Measurements from ENCODE around the gene SYNGR1. TPM values are rescaled to one million over a fixed set of nuclear protein-coding genes. Genes with fewer than 3 reads are reported as not detected.
A peak's percentile ranks its signal among the peaks of the same experiment; 100 is the strongest.
"Not testable (repeated sequence)": the region's sequence is repeated elsewhere in the genome, so short reads cannot be mapped to it uniquely, and the experiment has no call there.

Gene SYNGR1
- total RNA-seq, 1 donor from 2014 or later: not detected

DNA sequence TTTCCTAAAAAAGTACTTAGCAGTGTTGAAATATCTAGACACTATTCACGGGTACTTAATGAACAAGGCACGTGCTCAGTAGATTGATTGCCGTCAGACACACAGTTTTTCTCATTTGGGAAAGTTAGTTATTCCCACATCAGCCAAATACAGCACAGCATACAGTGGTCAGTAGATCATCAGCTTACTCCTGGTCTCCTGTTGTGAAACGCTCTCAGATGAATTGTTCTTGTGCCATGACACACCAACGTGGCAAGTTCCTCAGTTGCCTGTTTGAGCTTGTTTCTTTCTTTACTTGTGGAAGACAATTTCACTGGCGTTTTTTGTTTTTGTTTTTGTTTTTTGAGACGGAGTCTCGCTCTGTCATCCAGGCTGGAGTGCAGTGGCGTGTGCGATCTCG is 58.4 kb downstream of the SYNGR1 start:
- no peaks in the 10 kb centered on the region for H3K9me3 Mint-ChIP-seq
- no peak for DNase-seq
- no peaks in the 10 kb centered on the region for H3K27me3 Mint-ChIP-seq
- H3K36me3 Mint-ChIP-seq (ENCODE audit: low read depth): peaks cover 29% of the 10 kb centered on the region
- intact Hi-C loops (cut with micrococcal nuclease): no loop called here
- no peak overlapping the region for H3K4me3 Mint-ChIP-seq
- H3K27ac Mint-ChIP-seq: no peak overlapping the region
- H3K4me1 Mint-ChIP-seq: peaks cover 43% of the 10 kb centered on the region

DNA sequence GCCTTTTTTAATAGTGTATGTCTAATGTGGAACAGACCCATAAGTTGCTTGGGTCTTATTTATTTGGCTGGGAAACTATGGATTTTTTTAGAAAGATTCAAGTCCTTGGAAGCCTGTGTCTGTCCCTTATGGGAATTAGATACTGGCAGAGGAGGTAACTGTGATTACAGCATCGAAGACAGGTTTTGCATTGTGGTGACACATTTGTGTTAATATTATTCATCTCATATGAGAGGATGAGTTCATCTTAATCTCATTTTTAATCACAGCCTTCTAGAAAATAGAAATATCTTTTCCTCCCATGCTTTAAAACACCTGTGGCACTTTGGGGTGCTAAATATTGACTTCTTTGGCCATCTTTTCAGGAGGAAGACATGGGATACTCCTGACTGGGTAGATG is 59.0 kb downstream of the SYNGR1 start:
- intact Hi-C loops (cut with micrococcal nuclease): no loop called here
- Mint-ChIP-seq H3K4me1 (peaks cover 49% of the 10 kb centered on the region), H3K4me3 (no peak overlapping the region), H3K9me3 (no peaks in the 10 kb centered on the region), H3K27me3 (no peaks in the 10 kb centered on the region), H3K36me3 (ENCODE audit: low read depth) (peaks cover 25% of the 10 kb centered on the region), H3K27ac (peak overlapping the region; percentile 11)
- DNase-seq: no peak

- no peak overlapping the region for H3K4me3 Mint-ChIP-seq
- no peak overlapping the region for H3K27ac Mint-ChIP-seq
- no peak for DNase-seq
- H3K36me3 Mint-ChIP-seq (ENCODE audit: low read depth): peaks cover 25% of the 10 kb centered on the region
- intact Hi-C loops (cut with micrococcal nuclease): no loop called here
- H3K27me3 Mint-ChIP-seq: no peaks in the 10 kb centered on the region
- peaks cover 53% of the 10 kb centered on the region for H3K4me1 Mint-ChIP-seq
- no peaks in the 10 kb centered on the region for H3K9me3 Mint-ChIP-seq
Measured at GRCh38 chr22:39409516-39410029, 59.8 kb downstream of the SYNGR1 start.

DNA sequence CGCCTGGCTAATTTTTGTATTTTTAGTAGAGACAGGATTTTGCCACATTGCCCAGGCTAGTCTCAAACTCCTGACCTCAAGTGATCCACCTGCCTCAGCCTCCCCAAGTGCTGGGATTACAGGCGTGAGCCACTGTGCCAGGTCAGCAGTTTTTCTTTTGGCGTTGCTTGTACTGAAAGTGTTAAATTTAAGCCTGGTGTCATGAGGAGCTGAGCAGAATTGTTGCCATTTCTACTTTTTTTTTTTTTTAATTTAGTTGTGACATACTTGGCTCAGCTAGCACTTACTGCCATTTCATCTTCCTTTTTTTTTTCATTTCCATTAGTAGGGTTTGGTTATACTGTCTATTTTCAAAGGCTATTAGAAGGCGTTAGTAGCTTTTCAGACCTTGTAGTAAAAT is 60.5 kb downstream of the SYNGR1 start:
- Mint-ChIP-seq H3K36me3 (ENCODE audit: low read depth) (peaks cover 21% of the 10 kb centered on the region), H3K27ac (no peak overlapping the region), H3K4me1 (peaks cover 50% of the 10 kb centered on the region), H3K4me3 (no peak overlapping the region), H3K27me3 (no peaks in the 10 kb centered on the region), H3K9me3 (no peaks in the 10 kb centered on the region)
- intact Hi-C loops (cut with micrococcal nuclease): no loop called here
- DNase-seq: no peak

DNA sequence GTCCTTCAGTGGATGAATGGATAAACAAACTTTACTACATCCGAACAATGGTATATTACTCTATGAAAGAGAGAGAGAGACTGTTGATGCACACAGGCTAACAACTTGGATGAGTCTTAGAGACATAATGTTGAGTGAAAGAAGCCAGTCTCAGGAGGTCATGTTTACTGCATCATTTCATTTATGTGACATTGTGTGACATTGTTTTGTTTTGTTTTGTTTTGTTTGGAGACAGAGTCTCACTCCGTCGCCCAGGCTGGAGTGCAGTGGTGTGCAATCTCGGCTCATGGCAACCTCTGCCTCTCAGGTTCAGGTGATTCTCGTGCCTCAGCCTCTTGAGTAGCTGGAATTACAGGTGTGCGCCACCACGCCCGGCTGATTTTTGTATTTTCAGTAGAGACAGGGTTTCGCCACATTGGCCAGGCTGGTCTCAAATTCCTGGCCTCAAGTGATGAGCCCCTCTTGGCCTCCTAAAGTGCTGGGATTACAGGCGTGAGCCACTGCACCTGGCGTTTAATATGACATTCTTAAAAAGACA is 62.1 kb downstream of the SYNGR1 start:
- Mint-ChIP-seq H3K27ac (peak overlapping the region; percentile 82), H3K36me3 (ENCODE audit: low read depth) (peaks cover 14% of the 10 kb centered on the region), H3K4me1 (peaks cover 45% of the 10 kb centered on the region), H3K4me3 (peak overlapping the region; percentile 65)
- not testable (repeated sequence) for DNase-seq, H3K27me3 Mint-ChIP-seq, H3K9me3 Mint-ChIP-seq
- intact Hi-C loops (cut with micrococcal nuclease): loop anchor here (1.0 kb wide), 1 partner anchor 13 kb away; the partner anchor contains the start of gene TAB1

DNA sequence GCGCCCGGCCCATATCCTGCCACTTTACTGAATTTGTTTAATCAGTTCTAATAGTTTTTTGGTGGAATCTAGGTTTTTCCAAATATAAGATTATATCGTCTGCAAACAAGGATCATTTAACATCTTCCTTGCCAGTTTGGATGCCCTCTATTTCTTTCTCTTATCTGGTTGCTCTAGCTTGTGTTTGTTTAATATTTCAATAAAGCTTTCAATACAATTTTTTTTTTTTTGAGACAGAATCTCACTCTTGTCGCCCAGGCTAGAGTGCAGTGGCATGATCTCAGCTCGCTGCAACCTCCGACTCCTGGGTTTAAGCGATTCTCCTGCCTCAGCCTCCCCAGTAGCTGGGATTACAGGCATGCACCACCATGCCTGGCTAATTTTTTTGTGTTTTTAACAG is 63.4 kb downstream of the SYNGR1 start:
- intact Hi-C loops (cut with micrococcal nuclease); DNase-seq; H3K9me3 Mint-ChIP-seq; H3K27me3 Mint-ChIP-seq: not testable (repeated sequence)
- H3K27ac Mint-ChIP-seq: peak overlapping the region; percentile 78
- H3K4me1 Mint-ChIP-seq: peaks cover 43% of the 10 kb centered on the region
- peaks cover 19% of the 10 kb centered on the region for H3K36me3 Mint-ChIP-seq (ENCODE audit: low read depth)
- H3K4me3 Mint-ChIP-seq: peak overlapping the region; percentile 65

- intact Hi-C loops (cut with micrococcal nuclease): no loop called here
- H3K27me3 Mint-ChIP-seq: no peaks in the 10 kb centered on the region
- no peak overlapping the region for H3K27ac Mint-ChIP-seq
- peaks cover 22% of the 10 kb centered on the region for H3K36me3 Mint-ChIP-seq (ENCODE audit: low read depth)
- peak overlapping the region; percentile 7 for H3K4me3 Mint-ChIP-seq
- DNase-seq: no peak
- no peaks in the 10 kb centered on the region for H3K9me3 Mint-ChIP-seq
- H3K4me1 Mint-ChIP-seq: peaks cover 34% of the 10 kb centered on the region
Measured at GRCh38 chr22:39414377-39414776, 64.6 kb downstream of the SYNGR1 start.

DNA sequence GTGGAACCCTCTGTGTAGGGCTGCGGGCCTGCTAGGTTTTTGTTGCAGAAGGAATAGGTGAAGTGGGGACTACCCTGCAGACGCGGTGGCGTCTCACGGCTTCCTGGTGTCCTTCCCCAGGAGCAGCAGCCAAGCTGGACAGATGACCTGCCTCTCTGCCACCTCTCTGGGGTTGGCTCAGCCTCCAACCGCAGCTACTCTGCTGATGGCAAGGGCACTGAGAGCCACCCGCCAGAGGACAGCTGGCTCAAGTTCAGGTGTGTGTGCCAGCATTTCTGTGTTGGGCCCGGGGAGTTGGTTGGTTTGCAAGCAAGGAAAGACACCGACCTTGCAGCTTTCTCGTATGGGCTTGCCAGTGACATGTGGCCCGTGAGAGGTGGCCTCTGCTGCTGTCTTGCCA is 65.1 kb downstream of the SYNGR1 start:
- Mint-ChIP-seq H3K36me3 (ENCODE audit: low read depth) (peaks cover 22% of the 10 kb centered on the region), H3K27ac (no peak overlapping the region), H3K4me1 (peaks cover 34% of the 10 kb centered on the region), H3K4me3 (no peak overlapping the region), H3K27me3 (no peaks in the 10 kb centered on the region), H3K9me3 (no peaks in the 10 kb centered on the region)
- no peak for DNase-seq
- intact Hi-C loops (cut with micrococcal nuclease): no loop called here

DNA sequence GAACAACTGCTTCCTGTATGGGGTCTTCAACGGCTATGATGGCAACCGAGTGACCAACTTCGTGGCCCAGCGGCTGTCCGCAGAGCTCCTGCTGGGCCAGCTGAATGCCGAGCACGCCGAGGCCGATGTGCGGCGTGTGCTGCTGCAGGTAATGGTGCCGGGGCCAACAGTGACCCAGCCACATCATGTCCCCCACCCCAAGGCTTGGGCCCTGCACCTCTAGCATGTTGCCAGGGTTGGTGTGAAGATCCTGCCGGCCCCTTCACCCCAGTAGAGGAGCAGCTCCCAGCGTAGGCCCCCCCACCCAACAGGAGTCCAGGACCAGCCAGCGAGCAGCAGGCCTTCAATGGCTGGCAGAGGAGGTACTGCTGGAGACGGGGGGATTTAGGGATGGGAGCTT is 65.7 kb downstream of the SYNGR1 start:
- peaks cover 34% of the 10 kb centered on the region for H3K4me1 Mint-ChIP-seq

GRCh38 chr22:39416319-39416718 is 66.5 kb downstream of the SYNGR1 start:
- intact Hi-C loops (cut with micrococcal nuclease): no loop called here
- peaks cover 28% of the 10 kb centered on the region for H3K4me1 Mint-ChIP-seq
- no peaks in the 10 kb centered on the region for H3K9me3 Mint-ChIP-seq
- DNase-seq: no peak
- no peaks in the 10 kb centered on the region for H3K27me3 Mint-ChIP-seq
- H3K27ac Mint-ChIP-seq: no peak overlapping the region
- peaks cover 30% of the 10 kb centered on the region for H3K36me3 Mint-ChIP-seq (ENCODE audit: low read depth)
- H3K4me3 Mint-ChIP-seq: no peak overlapping the region

More for the DNA sequence above, 65.7 kb downstream of the SYNGR1 start:
- H3K27me3 Mint-ChIP-seq: no peaks in the 10 kb centered on the region
- H3K9me3 Mint-ChIP-seq: no peaks in the 10 kb centered on the region
- peaks cover 25% of the 10 kb centered on the region for H3K36me3 Mint-ChIP-seq (ENCODE audit: low read depth)
- no peak for DNase-seq
- H3K27ac Mint-ChIP-seq: no peak overlapping the region
- H3K4me3 Mint-ChIP-seq: no peak overlapping the region
- intact Hi-C loops (cut with micrococcal nuclease): no loop called here

DNA sequence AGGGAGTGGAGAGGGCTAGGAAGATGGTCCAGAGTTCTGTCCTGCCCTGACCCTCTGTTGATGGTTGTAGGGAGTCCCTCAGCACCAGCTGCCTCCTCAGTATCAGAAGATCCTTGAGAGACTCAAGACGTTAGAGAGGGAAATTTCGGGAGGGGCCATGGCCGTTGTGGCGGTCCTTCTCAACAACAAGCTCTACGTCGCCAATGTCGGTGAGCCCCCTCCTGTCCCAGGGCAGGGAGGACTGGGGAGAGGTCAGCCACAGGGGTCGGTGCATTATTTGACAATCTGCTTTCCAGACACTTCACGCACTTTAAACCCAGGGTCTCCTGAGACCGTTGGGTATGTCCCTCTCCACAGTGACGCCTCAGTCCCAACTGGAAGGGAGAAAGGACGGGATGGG is 67.8 kb downstream of the SYNGR1 start:
- Mint-ChIP-seq H3K27me3 (no peaks in the 10 kb centered on the region), H3K4me1 (peaks cover 18% of the 10 kb centered on the region), H3K36me3 (ENCODE audit: low read depth) (peaks cover 39% of the 10 kb centered on the region), H3K4me3 (no peak overlapping the region), H3K27ac (no peak overlapping the region), H3K9me3 (no peaks in the 10 kb centered on the region)
- intact Hi-C loops (cut with micrococcal nuclease): no loop called here
- DNase-seq: no peak

- H3K27ac Mint-ChIP-seq: no peak overlapping the region
- peaks cover 11% of the 10 kb centered on the region for H3K4me1 Mint-ChIP-seq
- no peak overlapping the region for H3K4me3 Mint-ChIP-seq
- no peaks in the 10 kb centered on the region for H3K27me3 Mint-ChIP-seq
- DNase-seq: no peak
- peaks cover 43% of the 10 kb centered on the region for H3K36me3 Mint-ChIP-seq (ENCODE audit: low read depth)
- intact Hi-C loops (cut with micrococcal nuclease): no loop called here
- H3K9me3 Mint-ChIP-seq: no peaks in the 10 kb centered on the region
Measured at GRCh38 chr22:39418696-39419095, 68.9 kb downstream of the SYNGR1 start.

GRCh38 chr22:39419096-39419495 is 69.3 kb downstream of the SYNGR1 start:
- H3K27ac Mint-ChIP-seq: no peak overlapping the region
- peaks cover 45% of the 10 kb centered on the region for H3K36me3 Mint-ChIP-seq (ENCODE audit: low read depth)
- H3K4me3 Mint-ChIP-seq: no peak overlapping the region

DNA sequence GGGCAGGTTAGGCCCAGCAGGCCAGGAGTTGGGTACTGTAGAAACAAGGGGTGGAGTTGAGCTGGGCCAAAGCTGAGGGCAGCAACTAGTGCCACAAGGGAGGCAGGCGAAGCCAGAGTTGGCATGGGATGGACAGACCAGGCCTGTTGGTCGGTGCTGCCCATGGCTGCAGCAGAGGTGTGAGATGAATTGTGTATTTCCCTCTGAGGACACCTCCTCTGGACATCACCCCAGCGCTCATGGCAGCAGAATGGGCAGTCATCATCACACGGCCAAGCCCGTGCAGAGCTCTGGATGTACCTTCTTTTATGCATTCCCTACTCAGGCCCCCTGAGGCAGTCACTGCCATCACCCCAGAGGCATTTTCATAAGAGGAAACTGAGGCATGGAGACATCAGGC is 70.1 kb downstream of the SYNGR1 start:
- Mint-ChIP-seq H3K9me3 (no peaks in the 10 kb centered on the region), H3K27me3 (no peaks in the 10 kb centered on the region), H3K4me3 (no peak overlapping the region), H3K36me3 (ENCODE audit: low read depth) (peaks cover 45% of the 10 kb centered on the region), H3K4me1 (peaks cover 2% of the 10 kb centered on the region), H3K27ac (no peak overlapping the region)
- intact Hi-C loops (cut with micrococcal nuclease): no loop called here
- no peak for DNase-seq

More at GRCh38 chr22:39419096-39419495, 69.3 kb downstream of the SYNGR1 start:
- intact Hi-C loops (cut with micrococcal nuclease): no loop called here
- Mint-ChIP-seq H3K9me3 (no peaks in the 10 kb centered on the region), H3K4me1 (peaks cover 7% of the 10 kb centered on the region), H3K27me3 (no peaks in the 10 kb centered on the region)
- DNase-seq: no peak

- Mint-ChIP-seq H3K27me3 (no peaks in the 10 kb centered on the region), H3K27ac (no peak overlapping the region), H3K4me1 (no peaks in the 10 kb centered on the region), H3K36me3 (ENCODE audit: low read depth) (peaks cover 50% of the 10 kb centered on the region), H3K9me3 (no peaks in the 10 kb centered on the region), H3K4me3 (no peak overlapping the region)
- no peak for DNase-seq
- intact Hi-C loops (cut with micrococcal nuclease): no loop called here
Measured at GRCh38 chr22:39421691-39422090, 71.9 kb downstream of the SYNGR1 start.
